Measurements from ENCODE around the gene NMRK1. TPM values are rescaled to one million over a fixed set of nuclear protein-coding genes. Genes with fewer than 3 reads are reported as not detected.

NMRK1 gene
- total RNA-seq, result 14.6 and 24.8 TPM in 2 replicates

- DNase-seq (ENCODE audit: low read depth), result peak; percentile 84
These were observed at the start of gene NMRK1, which contains the start of gene OSTF1 for GRCh38 chr9:75087824-75088645. TSS of gene NMRK1 (minus strand) at chr9:75088155. CDS start at chr9:75083115, 5,040 bp downstream. TSS of gene OSTF1 (plus strand) at chr9:75088514. CDS start at chr9:75088693, 179 bp downstream.

GRCh38 chr9:75134495-75134894 is 46.5 kb upstream of the NMRK1 start:
- no peak for DNase-seq (ENCODE audit: low read depth)

- no peak for DNase-seq (ENCODE audit: low read depth)
These were observed 45.4 kb upstream of the NMRK1 start for GRCh38 chr9:75133396-75133795.

GRCh38 chr9:75132244-75132643 is 44.3 kb upstream of the NMRK1 start:
- no peak for DNase-seq (ENCODE audit: low read depth)

GRCh38 chr9:75131700-75132099 is 43.7 kb upstream of the NMRK1 start:
- DNase-seq (ENCODE audit: low read depth), result no peak

- no peak for DNase-seq (ENCODE audit: low read depth)
These were observed 42.8 kb upstream of the NMRK1 start for GRCh38 chr9:75130621-75131230.

GRCh38 chr9:75130172-75130571 is 42.2 kb upstream of the NMRK1 start:
- DNase-seq (ENCODE audit: low read depth), result no peak

- no peak for DNase-seq (ENCODE audit: low read depth)
These were observed 40.6 kb upstream of the NMRK1 start for GRCh38 chr9:75128535-75128934.

- no peak for DNase-seq (ENCODE audit: low read depth)
These were observed 35.7 kb upstream of the NMRK1 start for GRCh38 chr9:75123696-75124095.

- DNase-seq (ENCODE audit: low read depth), result no peak
These were observed 34.1 kb upstream of the NMRK1 start for GRCh38 chr9:75121914-75122558.

- DNase-seq (ENCODE audit: low read depth), result no peak
These were observed 32.7 kb upstream of the NMRK1 start for GRCh38 chr9:75120686-75121085.

GRCh38 chr9:75117564-75117963 is 29.6 kb upstream of the NMRK1 start:
- DNase-seq (ENCODE audit: low read depth), result no peak

GRCh38 chr9:75116306-75116705 is 28.4 kb upstream of the NMRK1 start:
- no peak for DNase-seq (ENCODE audit: low read depth)

GRCh38 chr9:75112789-75113188 is 24.8 kb upstream of the NMRK1 start:
- DNase-seq (ENCODE audit: low read depth), result no peak

- peak; percentile 7 for DNase-seq (ENCODE audit: low read depth)
These were observed 23.2 kb upstream of the NMRK1 start for GRCh38 chr9:75111019-75111622.

- DNase-seq (ENCODE audit: low read depth), result peak; percentile 25
These were observed 21.4 kb upstream of the NMRK1 start for GRCh38 chr9:75109210-75109839.

GRCh38 chr9:75108571-75108970 is 20.6 kb upstream of the NMRK1 start:
- DNase-seq (ENCODE audit: low read depth), result no peak

GRCh38 chr9:75106857-75107256 is 18.9 kb upstream of the NMRK1 start:
- DNase-seq (ENCODE audit: low read depth), result no peak

- DNase-seq (ENCODE audit: low read depth), result no peak
These were observed 17.9 kb upstream of the NMRK1 start for GRCh38 chr9:75105841-75106240.

- no peak for DNase-seq (ENCODE audit: low read depth)
These were observed 17.1 kb upstream of the NMRK1 start for GRCh38 chr9:75105019-75105540.

GRCh38 chr9:75104607-75105006 is 16.7 kb upstream of the NMRK1 start:
- no peak for DNase-seq (ENCODE audit: low read depth)
